ENCODE data around the gene ZSWIM6. TPM values are rescaled to one million over a fixed set of nuclear protein-coding genes. Genes with fewer than 3 reads are reported as not detected.

ZSWIM6 gene
- total RNA-seq, 1 experiment from 2014 or later = 13.2 TPM

DNA sequence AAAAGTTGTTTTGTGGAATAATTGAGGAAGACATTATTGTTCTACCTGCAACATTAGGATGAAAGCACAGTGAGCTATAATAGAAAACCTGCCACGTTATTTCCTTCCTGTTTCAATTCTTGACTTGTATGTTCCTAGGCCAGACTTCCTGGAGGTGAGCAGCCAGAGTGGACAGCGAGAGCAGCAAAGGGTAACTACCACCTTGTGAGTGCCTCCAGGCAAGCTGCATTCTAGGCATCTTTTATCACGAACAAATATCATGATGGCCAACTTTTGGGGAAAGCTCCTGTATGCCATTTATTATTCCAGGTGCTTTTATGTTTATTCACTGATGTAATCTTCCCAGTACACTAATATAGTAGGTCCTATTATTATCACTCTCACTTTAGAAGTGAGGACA is 34.0 kb upstream of the ZSWIM6 start:
- Mint-ChIP-seq H3K4me1 (ENCODE audit: low read depth, unreplicated experiment) (peaks cover 81% of the 10 kb centered on the region), H3K36me3 (ENCODE audit: insufficient read depth, unreplicated experiment) (no peaks in the 10 kb centered on the region), H3K9me3 (ENCODE audit: low read depth, unreplicated experiment) (no peaks in the 10 kb centered on the region), H3K4me3 (ENCODE audit: low read depth, unreplicated experiment) (no peak overlapping the region), H3K27me3 (ENCODE audit: unreplicated experiment) (no peaks in the 10 kb centered on the region), H3K27ac (ENCODE audit: unreplicated experiment) (no peak overlapping the region)
- TF ChIP-seq CTCF (IDR thresholded peaks at IDR 0.05; ENCODE audit: unreplicated experiment) = no peak
- BruUV-seq (replicated peaks) = no TSS peak
- DNase-seq = no peak
- intact Hi-C loops (cut with micrococcal nuclease; ENCODE audit: unreplicated experiment) = no loop called here
- CTCF ChIA-PET = interaction anchor here (0.7 kb wide), 1 partner anchor 22 kb away, joined by 4 read pairs; no protein-coding TSS in a partner anchor

GRCh38 chr5:61298580-61298979 is 33.5 kb upstream of the ZSWIM6 start:
- Mint-ChIP-seq H3K27me3 (ENCODE audit: unreplicated experiment) (no peaks in the 10 kb centered on the region), H3K36me3 (ENCODE audit: insufficient read depth, unreplicated experiment) (no peaks in the 10 kb centered on the region), H3K27ac (ENCODE audit: unreplicated experiment) (peak overlapping the region; percentile 61), H3K4me1 (ENCODE audit: low read depth, unreplicated experiment) (peaks cover 77% of the 10 kb centered on the region), H3K9me3 (ENCODE audit: low read depth, unreplicated experiment) (no peaks in the 10 kb centered on the region), H3K4me3 (ENCODE audit: low read depth, unreplicated experiment) (peak overlapping the region; percentile 19)
- no TSS peak for BruUV-seq (replicated peaks)
- TF ChIP-seq CTCF (IDR thresholded peaks at IDR 0.05; ENCODE audit: unreplicated experiment) = no peak
- CTCF ChIA-PET = no interaction called here
- DNase-seq = no peak
- intact Hi-C loops (cut with micrococcal nuclease; ENCODE audit: unreplicated experiment) = no loop called here

DNA sequence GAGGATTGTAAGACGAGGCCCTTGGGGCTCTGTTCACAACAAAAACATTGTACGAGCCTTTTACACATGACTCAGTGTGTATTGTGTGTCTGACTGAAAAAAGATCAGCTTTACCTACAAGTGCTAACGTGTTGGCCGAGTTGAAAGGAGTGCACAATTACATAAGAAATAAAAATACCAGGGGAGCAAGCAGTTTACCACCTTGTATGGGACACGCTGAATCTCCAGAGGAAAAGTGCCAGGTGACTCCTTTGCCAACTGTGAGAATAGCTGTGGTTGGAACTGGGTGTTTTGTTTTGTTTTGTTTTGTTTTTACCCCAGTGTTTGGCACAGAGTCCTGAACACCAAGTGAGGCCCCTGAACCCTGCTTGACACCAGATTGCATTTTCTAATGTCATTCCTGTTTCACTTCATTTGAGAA is 32.8 kb upstream of the ZSWIM6 start:
- H3K27ac Mint-ChIP-seq (ENCODE audit: unreplicated experiment) = peak overlapping the region; percentile 61
- peaks cover 4% of the 10 kb centered on the region for H3K36me3 Mint-ChIP-seq (ENCODE audit: insufficient read depth, unreplicated experiment)
- intact Hi-C loops (cut with micrococcal nuclease; ENCODE audit: unreplicated experiment) = no loop called here
- no peaks in the 10 kb centered on the region for H3K27me3 Mint-ChIP-seq (ENCODE audit: unreplicated experiment)
- TF ChIP-seq CTCF (IDR thresholded peaks at IDR 0.05; ENCODE audit: unreplicated experiment) = no peak
- H3K4me1 Mint-ChIP-seq (ENCODE audit: low read depth, unreplicated experiment) = peaks cover 71% of the 10 kb centered on the region
- CTCF ChIA-PET = no interaction called here
- peak overlapping the region; percentile 19 for H3K4me3 Mint-ChIP-seq (ENCODE audit: low read depth, unreplicated experiment)
- no peak for DNase-seq
- BruUV-seq (replicated peaks) = no TSS peak
- H3K9me3 Mint-ChIP-seq (ENCODE audit: low read depth, unreplicated experiment) = no peaks in the 10 kb centered on the region

DNA sequence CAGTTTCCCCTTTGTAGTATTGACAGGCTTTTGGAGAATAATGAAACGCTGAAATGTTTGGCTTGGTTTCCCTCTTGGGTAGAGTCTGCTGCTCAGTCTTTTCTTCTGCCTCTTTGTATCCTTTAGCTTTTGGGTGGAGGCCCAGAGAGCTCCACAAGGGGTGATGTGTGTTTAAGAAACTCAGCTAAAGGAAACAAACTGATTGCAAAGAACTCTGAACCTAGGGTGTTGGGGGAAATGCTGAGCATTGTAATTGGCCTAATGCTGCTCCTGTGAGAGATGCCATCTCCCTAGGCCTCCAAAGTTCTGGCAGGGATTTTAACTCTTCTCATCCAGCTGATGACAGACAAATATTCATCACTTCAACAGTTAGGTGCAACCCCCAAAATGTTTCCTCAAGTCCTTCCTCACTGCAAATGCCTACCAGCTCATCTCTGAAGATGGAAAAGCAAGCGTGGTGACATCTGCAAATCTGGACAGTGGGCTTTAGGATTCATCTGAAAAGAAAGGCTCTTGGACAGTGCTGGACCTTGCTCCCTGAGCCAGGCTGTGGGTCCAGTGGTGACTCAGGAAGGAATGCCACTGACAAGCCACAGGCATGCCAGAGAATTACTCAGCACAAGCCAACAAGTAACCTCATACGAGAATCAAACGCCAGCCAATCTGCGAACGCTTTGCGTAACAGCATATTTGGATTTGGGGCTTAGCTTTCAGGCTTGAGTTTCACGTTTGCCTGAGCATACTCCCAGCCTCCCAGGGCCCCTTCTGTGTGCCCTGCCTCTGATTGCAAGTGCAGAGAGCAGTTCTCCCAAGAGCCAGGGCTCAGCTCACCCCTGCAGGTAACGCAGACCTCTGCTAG is 30.5 kb upstream of the ZSWIM6 start:
- CTCF ChIA-PET = interaction anchor here (0.5 to 2.3 kb wide), 8 partner anchors 9 to 340 kb away, joined by 3 to 15 read pairs (median 4); no protein-coding TSS in a partner anchor
- Mint-ChIP-seq H3K27me3 (ENCODE audit: unreplicated experiment) (no peaks in the 10 kb centered on the region), H3K4me3 (ENCODE audit: low read depth, unreplicated experiment) (peak overlapping the region; percentile 68), H3K27ac (ENCODE audit: unreplicated experiment) (peak overlapping the region; percentile 92), H3K9me3 (ENCODE audit: low read depth, unreplicated experiment) (no peaks in the 10 kb centered on the region), H3K36me3 (ENCODE audit: insufficient read depth, unreplicated experiment) (peaks cover 16% of the 10 kb centered on the region), H3K4me1 (ENCODE audit: low read depth, unreplicated experiment) (peaks cover 64% of the 10 kb centered on the region)
- intact Hi-C loops (cut with micrococcal nuclease; ENCODE audit: unreplicated experiment) = no loop called here
- DNase-seq = peak; percentile 86
- BruUV-seq (replicated peaks) = no TSS peak
- no peak for TF ChIP-seq CTCF (IDR thresholded peaks at IDR 0.05; ENCODE audit: unreplicated experiment)
